ENCODE measurements around the gene ZNF609.

Gene ZNF609

DNA sequence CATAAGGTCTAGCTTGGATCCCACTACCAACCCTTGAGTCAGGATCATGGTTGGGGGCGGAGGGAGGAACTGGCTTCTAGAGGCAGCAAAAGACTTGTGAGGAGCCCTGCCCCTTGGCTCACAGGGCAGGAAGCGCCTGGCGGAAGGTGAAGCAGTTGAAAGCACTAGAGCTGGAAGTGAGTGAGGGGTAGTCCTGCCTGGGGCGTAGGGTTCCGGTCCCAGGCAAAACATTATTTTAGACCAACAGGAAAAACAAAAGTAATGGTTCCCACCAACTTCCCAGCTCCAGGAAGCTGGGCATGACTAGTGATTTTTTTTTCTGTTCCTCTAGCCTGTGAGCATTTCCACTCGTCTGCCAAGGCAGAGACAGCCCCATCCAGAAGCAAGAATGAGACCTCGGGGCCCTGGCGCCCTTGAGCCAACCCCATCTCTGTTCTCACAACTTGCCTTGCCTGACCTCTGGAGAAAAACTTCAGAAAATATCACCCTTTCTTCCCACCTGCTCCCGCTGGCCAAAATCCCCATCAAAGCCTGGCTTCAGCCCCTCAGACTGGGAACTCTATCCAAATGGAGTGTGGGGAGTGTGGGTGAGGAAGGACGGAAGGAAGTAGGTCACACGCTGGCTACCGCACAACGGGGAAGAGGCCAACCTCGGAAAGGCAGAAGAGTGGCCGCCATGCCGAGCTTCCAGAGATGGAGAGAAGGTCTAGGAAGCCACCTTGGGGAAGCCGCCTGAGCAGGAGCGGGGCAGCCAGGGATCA lies 257.5 kb downstream of the ZNF609 start:
- Mint-ChIP-seq H3K27ac (no peak overlapping the region), H3K9me3 (no peaks in the 10 kb centered on the region), H3K4me3 (no peak overlapping the region), H3K4me1 (ENCODE audit: low read depth) (peaks cover 2% of the 10 kb centered on the region), H3K27me3 (ENCODE audit: low read depth) (no peaks in the 10 kb centered on the region), H3K36me3 (ENCODE audit: low read depth) (no peaks in the 10 kb centered on the region)
- no peak for DNase-seq (ENCODE audit: low spot score)

DNA sequence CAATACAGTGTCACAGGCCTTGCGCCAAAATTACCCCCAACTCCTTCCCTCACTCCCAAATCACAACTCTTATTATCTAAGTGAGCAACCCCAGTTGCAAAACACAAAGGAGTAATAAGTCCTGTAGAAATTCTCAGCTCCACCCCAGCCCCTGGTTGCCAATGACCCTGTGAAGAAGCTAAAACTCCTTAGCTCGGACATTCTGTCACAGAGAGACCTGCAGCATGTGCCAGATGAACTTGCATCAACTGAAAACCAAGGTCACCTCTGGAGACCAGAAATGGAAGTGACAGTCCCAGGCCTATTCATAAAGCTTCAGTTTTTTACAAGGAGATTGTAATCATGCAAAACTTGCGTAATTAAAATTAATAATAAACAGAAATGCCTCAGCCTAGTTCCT lies 259.8 kb downstream of the ZNF609 start:
- Mint-ChIP-seq H3K27ac (no peak overlapping the region), H3K36me3 (ENCODE audit: low read depth) (no peaks in the 10 kb centered on the region), H3K4me1 (ENCODE audit: low read depth) (peaks cover 2% of the 10 kb centered on the region), H3K4me3 (no peak overlapping the region), H3K9me3 (no peaks in the 10 kb centered on the region), H3K27me3 (ENCODE audit: low read depth) (no peaks in the 10 kb centered on the region)
- DNase-seq (ENCODE audit: low spot score), result no peak

DNA sequence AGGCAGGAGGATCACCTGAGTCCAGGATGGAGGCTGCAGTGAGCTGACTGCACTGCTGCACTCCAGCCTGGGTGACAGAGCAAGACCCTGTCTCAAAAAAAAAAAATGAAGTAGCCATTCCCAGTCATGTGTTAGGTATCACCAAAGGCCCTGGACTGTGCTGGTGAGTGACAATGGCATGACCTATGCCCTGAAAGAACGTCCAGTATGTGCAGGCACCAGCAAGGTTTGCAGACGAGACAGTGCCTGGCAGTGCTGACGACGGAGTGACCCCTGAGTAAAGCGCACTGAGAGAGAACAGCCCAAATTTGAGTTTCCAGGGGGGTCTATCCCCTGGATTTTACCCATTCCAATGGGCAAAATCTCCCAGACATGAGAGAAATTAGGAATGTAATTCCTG lies 269.8 kb downstream of the ZNF609 start:
- H3K9me3 Mint-ChIP-seq, result no peaks in the 10 kb centered on the region

DNA sequence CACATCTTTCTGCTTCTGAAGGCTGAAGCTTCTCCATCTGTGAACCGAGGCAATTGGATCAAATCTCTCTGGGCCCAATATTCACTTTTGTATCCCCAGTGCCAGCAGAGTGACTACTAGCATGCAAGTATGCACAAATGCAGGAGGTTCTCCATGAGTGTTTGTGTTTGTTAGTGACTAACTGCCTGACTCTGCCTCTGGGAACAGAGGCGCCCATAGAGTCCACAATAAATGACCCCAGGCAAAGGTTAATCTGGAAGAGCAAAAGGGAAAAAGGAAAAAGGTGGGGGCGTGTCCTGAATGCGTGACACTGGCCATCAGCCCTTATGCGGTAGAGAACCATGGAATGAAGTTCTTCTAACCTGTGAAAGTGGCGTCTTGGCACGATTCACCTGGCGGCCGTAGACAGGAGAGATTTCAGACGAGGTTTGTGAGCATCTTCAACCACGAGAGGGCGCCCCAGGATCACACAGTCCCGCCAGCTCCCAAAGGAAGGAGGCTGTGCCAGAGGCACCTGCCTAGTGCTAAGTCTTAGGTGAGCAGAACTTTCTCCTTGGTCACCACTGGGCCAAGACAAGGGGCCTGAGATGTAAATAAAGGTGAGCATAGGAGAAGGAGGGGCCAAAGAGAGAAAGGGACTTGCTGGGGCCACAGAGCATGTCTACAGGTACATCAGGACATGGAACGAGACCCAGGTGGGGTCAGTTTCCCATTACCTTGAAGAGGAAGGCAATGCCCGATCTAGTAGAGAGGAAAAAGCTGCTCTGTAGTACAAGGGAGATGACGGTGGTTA lies 270.8 kb downstream of the ZNF609 start:
- no peak overlapping the region for H3K4me3 Mint-ChIP-seq
- no peak overlapping the region for H3K27ac Mint-ChIP-seq

More for the DNA sequence above, 269.8 kb downstream of the ZNF609 start:
- peaks cover 3% of the 10 kb centered on the region for H3K27me3 Mint-ChIP-seq (ENCODE audit: low read depth)
- H3K4me3 Mint-ChIP-seq, result no peak overlapping the region
- no peak overlapping the region for H3K27ac Mint-ChIP-seq
- H3K4me1 Mint-ChIP-seq (ENCODE audit: low read depth), result peaks cover 8% of the 10 kb centered on the region
- DNase-seq (ENCODE audit: low spot score), result no peak
- H3K36me3 Mint-ChIP-seq (ENCODE audit: low read depth), result no peaks in the 10 kb centered on the region

DNA sequence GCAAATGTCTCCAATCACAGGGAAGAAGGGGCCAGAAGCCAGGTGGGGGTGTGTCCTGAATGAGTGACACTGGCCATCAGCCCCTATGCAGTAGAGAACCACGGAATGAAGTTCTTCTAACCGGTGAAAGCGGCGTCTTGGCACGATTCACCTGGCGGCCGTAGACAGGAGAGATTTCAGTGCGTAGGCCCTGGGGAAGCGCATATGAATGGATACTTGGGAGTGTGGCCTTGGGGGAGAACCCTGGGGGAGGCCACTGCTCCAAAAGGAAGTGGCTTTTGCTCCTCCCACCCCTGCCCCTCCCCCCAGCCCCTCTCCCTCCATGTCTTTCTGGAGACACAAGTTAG lies 271.4 kb downstream of the ZNF609 start:
- no peak for DNase-seq (ENCODE audit: low spot score)

More for the DNA sequence above, 270.8 kb downstream of the ZNF609 start:
- Mint-ChIP-seq H3K27me3 (ENCODE audit: low read depth) (peaks cover 3% of the 10 kb centered on the region), H3K36me3 (ENCODE audit: low read depth) (no peaks in the 10 kb centered on the region), H3K4me1 (ENCODE audit: low read depth) (peaks cover 8% of the 10 kb centered on the region), H3K9me3 (no peaks in the 10 kb centered on the region)
- peak; percentile 69 for DNase-seq (ENCODE audit: low spot score)

DNA sequence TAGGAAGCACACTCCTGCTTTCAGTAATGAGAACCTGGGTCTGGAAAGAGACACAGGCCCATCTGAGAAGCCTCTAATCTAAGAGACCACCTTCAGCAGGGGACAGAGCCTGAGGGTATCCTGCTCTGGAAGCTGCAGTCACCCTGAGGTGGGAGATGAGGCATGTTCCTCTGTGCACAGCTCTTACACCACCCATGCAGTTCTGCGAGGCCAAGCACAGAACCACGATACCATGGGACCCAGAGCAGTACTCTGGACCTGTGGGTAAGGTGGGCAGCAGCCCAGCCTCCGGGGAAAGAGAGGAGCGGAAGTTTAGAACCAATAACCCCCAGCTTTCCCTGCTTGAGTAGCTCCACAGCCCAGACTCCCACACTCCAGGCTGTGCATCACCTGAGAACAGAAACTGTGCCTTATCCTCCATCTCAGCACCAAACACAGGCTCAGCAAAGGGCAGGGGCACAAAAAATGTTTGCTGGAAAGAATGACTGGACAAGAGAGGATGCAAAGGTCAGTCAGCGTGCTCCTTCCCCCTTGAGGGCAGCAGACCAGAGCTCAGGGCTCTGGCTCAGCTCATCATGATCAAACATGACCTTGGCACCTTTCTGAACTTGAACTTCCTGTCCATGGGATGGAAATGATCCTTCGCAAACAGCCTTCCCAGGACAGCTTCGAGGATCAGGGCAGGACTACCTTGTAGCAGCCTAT lies 271.9 kb downstream of the ZNF609 start:
- peaks cover 8% of the 10 kb centered on the region for H3K4me1 Mint-ChIP-seq (ENCODE audit: low read depth)
- no peaks in the 10 kb centered on the region for H3K36me3 Mint-ChIP-seq (ENCODE audit: low read depth)
- no peaks in the 10 kb centered on the region for H3K9me3 Mint-ChIP-seq
- DNase-seq (ENCODE audit: low spot score), result peak; percentile 14
- H3K27me3 Mint-ChIP-seq (ENCODE audit: low read depth), result peaks cover 3% of the 10 kb centered on the region
- H3K4me3 Mint-ChIP-seq, result no peak overlapping the region
- no peak overlapping the region for H3K27ac Mint-ChIP-seq

More for the DNA sequence above, 271.4 kb downstream of the ZNF609 start:
- H3K27me3 Mint-ChIP-seq (ENCODE audit: low read depth), result peaks cover 3% of the 10 kb centered on the region
- H3K4me3 Mint-ChIP-seq, result no peak overlapping the region
- no peaks in the 10 kb centered on the region for H3K36me3 Mint-ChIP-seq (ENCODE audit: low read depth)
- H3K9me3 Mint-ChIP-seq, result no peaks in the 10 kb centered on the region
- H3K4me1 Mint-ChIP-seq (ENCODE audit: low read depth), result peaks cover 8% of the 10 kb centered on the region
- H3K27ac Mint-ChIP-seq, result no peak overlapping the region
